Left lung (tissue), 10 donors: ENCODE results near the gene PMS1. TPM values are rescaled to one million over a fixed set of nuclear protein-coding genes. Genes with fewer than 3 reads are reported as not detected.

Source experiments
- ATAC-seq: fragments of 200-7000 bp; cut with Tn5 transposase; one replicate; pipeline ENCODE4 v1.9.1; 2020; ENCODE audit warnings: moderate library complexity
- DNase-seq, 4 donors: peaks; one replicate each; pipeline ENCODE4 v3.0.0-alpha.2; 2013 to 2020
- H3K27ac ChIP-seq, 2 donors: fragments of 200-600 bp; sonication (generic) in 1 of 2; one replicate each; pipeline versions ENCODE4 v1.5.0 to v1.8.0; 2020 to 2021
- H3K27me3 ChIP-seq, 2 donors: fragments of 200-600 bp; sonication (generic) in 1 of 2; one replicate each; pipeline versions ENCODE4 v1.5.0 to v1.8.0; 2020 to 2021
- H3K36me3 ChIP-seq, 2 donors: fragments of 200-600 bp; sonication (generic) in 1 of 2; one replicate each; pipeline versions ENCODE4 v1.5.0 to v1.8.0; 2020 to 2021
- H3K4me1 ChIP-seq, 2 donors: fragments of 200-600 bp; one replicate each; pipeline ENCODE4 v1.8.0; 2021
- H3K4me3 ChIP-seq, 2 donors: fragments of 200-600 bp; sonication (generic) in 1 of 2; one replicate each; pipeline versions ENCODE4 v1.5.0 to v1.8.0; 2020 to 2021; ENCODE audit warnings: mild to moderate bottlenecking in 1 of 2
- H3K9me3 ChIP-seq, 2 donors: fragments of 200-600 bp; sonication (generic) in 1 of 2; one replicate each; pipeline versions ENCODE4 v1.5.0 to v1.8.0; 2020 to 2021
- CTCF ChIP-seq, 2 donors: fragments of 200-600 bp; sonication (generic) in 1 of 2; IDR thresholded peaks; one replicate each; pipeline versions ENCODE4 v1.5.0 to v1.8.0; 2021; ENCODE audit warnings: antibody characterized with exemption in 2 of 2
- intact Hi-C, 2 donors: fragments of 100-400 bp; cut with DNase I; formaldehyde crosslinking; loops; one replicate each; pipeline versions ENCODE4 v1.11.2 to v1.14.2; 2022
- polyA plus RNA-seq, 6 donors: library from polyadenylated mRNA; unstranded; fragments of 120-200 nt; gene quantifications; one replicate each; pipeline ENCODE4 v1.2.1, GENCODE V29; 2013; ENCODE audit not compliant: insufficient read length in 6 of 6
- total RNA-seq, 2 donors: library from RNA; stranded (reverse); fragmentation: NEBNext Ultra II Directional; extraction: Animal tissue kit (Norgen Biotek cat#: 25700); gene quantifications; one replicate each; pipeline ENCODE4 v1.2.1, GENCODE V29; 2021
- donor health status: DM: no; HTN: yes; CAD: no.
- donor health status: DM: no; HTN: no; CAD: no.

PMS1 gene
- total and polyA plus RNA-seq, 8 donors = 25.4 to 51.6 (median 45.1) TPM

DNA sequence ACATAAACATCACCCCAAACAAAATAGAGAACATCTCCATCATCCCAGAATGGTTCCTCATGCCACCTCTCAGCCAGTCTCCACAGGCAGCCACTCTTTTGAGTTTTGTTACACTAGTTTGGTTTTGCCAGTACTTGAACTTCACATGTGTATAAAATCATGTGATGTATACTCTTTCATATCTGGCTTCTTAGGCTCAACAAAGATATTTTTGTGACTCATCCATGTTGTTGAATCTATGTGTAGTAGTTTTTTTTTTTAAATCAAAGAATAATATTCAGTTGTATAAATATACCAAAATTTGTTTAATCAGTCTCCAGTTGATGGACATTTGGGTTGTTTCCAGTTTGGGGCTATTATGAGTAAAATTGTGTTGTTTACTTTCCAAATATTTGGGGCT is 75.9 kb downstream of the PMS1 start:
- H3K27me3 ChIP-seq = no peaks in the 10 kb centered on the region
- peaks cover 0 to 13% of the 10 kb centered on the region in 2 donors for H3K36me3 ChIP-seq
- DNase-seq (no peak), ATAC-seq (no peak)
- H3K4me1 ChIP-seq = no peaks in the 10 kb centered on the region
- TF ChIP-seq CTCF (IDR thresholded peaks at IDR 0.05) = no peak
- H3K9me3 ChIP-seq = no peaks in the 10 kb centered on the region
- no peak overlapping the region for H3K27ac ChIP-seq
- intact Hi-C loops = no loop called here
- H3K4me3 ChIP-seq = no peak overlapping the region

DNA sequence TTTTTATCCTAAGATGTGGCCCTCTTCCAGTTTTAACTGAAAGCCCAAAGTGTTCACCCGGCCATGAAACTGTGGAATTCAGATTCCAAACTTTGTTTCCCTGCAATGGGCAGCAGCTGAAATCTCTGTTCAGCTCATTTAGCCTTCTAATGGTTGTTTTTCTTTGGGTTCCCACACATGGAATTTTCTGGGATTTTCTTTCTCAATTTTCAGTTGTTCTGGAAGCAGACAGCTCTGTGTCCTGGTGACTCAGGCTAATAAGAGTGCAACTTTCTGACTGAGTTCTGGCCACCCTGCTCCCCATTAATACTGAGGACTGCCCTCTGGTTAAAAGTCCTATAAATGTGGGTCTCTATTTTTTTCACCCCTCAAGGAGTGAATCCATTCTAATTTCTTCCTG is 78.5 kb downstream of the PMS1 start:
- H3K27ac ChIP-seq = no peak overlapping the region
- no peak for ATAC-seq
- no peaks in the 10 kb centered on the region for H3K27me3 ChIP-seq
- no peak for DNase-seq
- no peaks in the 10 kb centered on the region for H3K9me3 ChIP-seq
- intact Hi-C loops = no loop called here
- H3K36me3 ChIP-seq = peaks cover 0 to 13% of the 10 kb centered on the region in 2 donors
- no peak for TF ChIP-seq CTCF (IDR thresholded peaks at IDR 0.05)
- no peaks in the 10 kb centered on the region for H3K4me1 ChIP-seq
- no peak overlapping the region for H3K4me3 ChIP-seq

- ATAC-seq (no peak), DNase-seq (no peak)
- TF ChIP-seq CTCF (IDR thresholded peaks at IDR 0.05) = no peak
- H3K4me1 ChIP-seq = peaks cover 0 to 6% of the 10 kb centered on the region in 2 donors
- H3K27me3 ChIP-seq = no peaks in the 10 kb centered on the region
- H3K9me3 ChIP-seq = no peaks in the 10 kb centered on the region
- no peak overlapping the region for H3K4me3 ChIP-seq
- no peak overlapping the region for H3K27ac ChIP-seq
- intact Hi-C loops = no loop called here
- peaks cover 0 to 18% of the 10 kb centered on the region in 2 donors for H3K36me3 ChIP-seq
Measured at GRCh38 chr2:189865826-189866225, 81.6 kb downstream of the PMS1 start.

DNA sequence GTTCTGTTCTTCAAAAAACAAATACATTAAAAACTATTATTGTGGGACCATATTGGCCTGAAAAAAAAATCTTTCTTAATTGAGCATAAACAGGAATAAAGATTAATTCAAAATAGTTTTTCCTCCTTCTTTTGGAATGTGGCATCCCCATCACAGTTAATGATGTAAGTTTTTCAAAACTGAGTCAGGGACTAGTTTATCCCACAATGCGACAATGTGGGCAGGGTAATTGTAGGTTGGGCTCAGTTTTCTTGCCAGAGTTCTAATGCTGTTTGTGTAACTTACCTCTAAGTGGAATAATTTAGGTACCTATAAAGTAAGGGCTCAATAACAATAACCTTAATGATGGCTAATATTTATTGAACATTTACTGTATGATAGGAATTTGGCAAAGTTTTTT is 82.0 kb downstream of the PMS1 start:
- Histone ChIP-seq H3K4me1 (peaks cover 0 to 10% of the 10 kb centered on the region in 2 donors), H3K27me3 (no peaks in the 10 kb centered on the region), H3K9me3 (no peaks in the 10 kb centered on the region), H3K4me3 (no peak overlapping the region), H3K27ac (no peak overlapping the region), H3K36me3 (peaks cover 0 to 17% of the 10 kb centered on the region in 2 donors)
- intact Hi-C loops = no loop called here
- TF ChIP-seq CTCF (IDR thresholded peaks at IDR 0.05) = no peak
- ATAC-seq (no peak), DNase-seq (no peak)

- Histone ChIP-seq H3K4me3 (no peak overlapping the region), H3K4me1 (peaks cover 0 to 10% of the 10 kb centered on the region in 2 donors), H3K27me3 (no peaks in the 10 kb centered on the region), H3K36me3 (peaks cover 0 to 16% of the 10 kb centered on the region in 2 donors), H3K27ac (no peak overlapping the region), H3K9me3 (no peaks in the 10 kb centered on the region)
- ATAC-seq (no peak), DNase-seq (no peak)
- TF ChIP-seq CTCF (IDR thresholded peaks at IDR 0.05) = no peak
- intact Hi-C loops = no loop called here
Measured at GRCh38 chr2:189868896-189869295, 84.6 kb downstream of the PMS1 start.
